ENCODE measurements around the gene SPTBN2. TPM values are rescaled to one million over a fixed set of nuclear protein-coding genes. Genes with fewer than 3 reads are reported as not detected.

Gene SPTBN2
- total and polyA plus RNA-seq, 2 donors from 2014 or later: 64.9 to 69.8 TPM

DNA sequence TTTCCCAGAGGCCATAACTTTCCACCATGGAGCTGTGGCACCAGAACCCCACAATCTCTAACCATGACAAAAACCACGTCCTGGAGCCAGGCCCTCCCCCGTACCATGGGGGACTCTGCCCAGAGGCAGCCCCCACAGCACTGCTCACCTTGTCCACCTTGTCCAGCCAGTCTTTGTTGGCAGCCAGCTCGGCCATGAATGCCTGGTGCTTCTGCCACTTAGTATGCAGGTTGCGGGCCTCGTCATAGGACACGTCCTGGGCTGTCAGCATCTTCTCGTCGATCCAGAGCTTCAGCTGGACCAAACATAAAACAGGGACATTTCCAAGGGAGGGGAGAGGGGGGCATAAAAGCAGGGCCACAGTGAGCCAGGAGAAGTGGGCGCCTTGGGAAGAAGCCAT, 30.5 kb downstream of the SPTBN2 start:
- H3K27me3 ChIP-seq (ENCODE audit: control insufficient read depth, insufficient read depth, low read length): no peaks in the 10 kb centered on the region
- no peak overlapping the region for H3K4me3 ChIP-seq (ENCODE audit: low read length in 3 of 3)
- FAIRE-seq (no peak), DNase-seq (no peak)
- intact Hi-C loops (cut with DNase I): no loop called here
- peaks cover 0 to 12% (median 7%) of the 10 kb centered on the region in 3 donors for H3K36me3 ChIP-seq (ENCODE audit: control insufficient read depth in 2 of 3, insufficient read depth in 3 of 3, low read length in 3 of 3)
- H3K27ac ChIP-seq (ENCODE audit: low read depth in 2 of 2, low read length in 2 of 2): no peak overlapping the region
- TF ChIP-seq, protein P1, sequence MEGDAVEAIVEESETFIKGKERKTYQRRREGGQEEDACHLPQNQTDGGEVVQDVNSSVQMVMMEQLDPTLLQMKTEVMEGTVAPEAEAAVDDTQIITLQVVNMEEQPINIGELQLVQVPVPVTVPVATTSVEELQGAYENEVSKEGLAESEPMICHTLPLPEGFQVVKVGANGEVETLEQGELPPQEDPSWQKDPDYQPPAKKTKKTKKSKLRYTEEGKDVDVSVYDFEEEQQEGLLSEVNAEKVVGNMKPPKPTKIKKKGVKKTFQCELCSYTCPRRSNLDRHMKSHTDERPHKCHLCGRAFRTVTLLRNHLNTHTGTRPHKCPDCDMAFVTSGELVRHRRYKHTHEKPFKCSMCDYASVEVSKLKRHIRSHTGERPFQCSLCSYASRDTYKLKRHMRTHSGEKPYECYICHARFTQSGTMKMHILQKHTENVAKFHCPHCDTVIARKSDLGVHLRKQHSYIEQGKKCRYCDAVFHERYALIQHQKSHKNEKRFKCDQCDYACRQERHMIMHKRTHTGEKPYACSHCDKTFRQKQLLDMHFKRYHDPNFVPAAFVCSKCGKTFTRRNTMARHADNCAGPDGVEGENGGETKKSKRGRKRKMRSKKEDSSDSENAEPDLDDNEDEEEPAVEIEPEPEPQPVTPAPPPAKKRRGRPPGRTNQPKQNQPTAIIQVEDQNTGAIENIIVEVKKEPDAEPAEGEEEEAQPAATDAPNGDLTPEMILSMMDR (IDR thresholded peaks at IDR 0.05; ENCODE audit: borderline replicate concordance, extremely low read depth, insufficient read depth): no peak
- H3K9ac ChIP-seq (ENCODE audit: low read length in 3 of 3): no peak overlapping the region
- no peaks in the 10 kb centered on the region for H3K4me1 ChIP-seq (ENCODE audit: control insufficient read depth in 2 of 3, insufficient read depth in 2 of 3, low read depth in 1 of 3, low read length in 3 of 3)
- no peaks in the 10 kb centered on the region for H3K9me3 ChIP-seq (ENCODE audit: control insufficient read depth in 2 of 3, insufficient read depth in 1 of 3, low read length in 3 of 3)

DNA sequence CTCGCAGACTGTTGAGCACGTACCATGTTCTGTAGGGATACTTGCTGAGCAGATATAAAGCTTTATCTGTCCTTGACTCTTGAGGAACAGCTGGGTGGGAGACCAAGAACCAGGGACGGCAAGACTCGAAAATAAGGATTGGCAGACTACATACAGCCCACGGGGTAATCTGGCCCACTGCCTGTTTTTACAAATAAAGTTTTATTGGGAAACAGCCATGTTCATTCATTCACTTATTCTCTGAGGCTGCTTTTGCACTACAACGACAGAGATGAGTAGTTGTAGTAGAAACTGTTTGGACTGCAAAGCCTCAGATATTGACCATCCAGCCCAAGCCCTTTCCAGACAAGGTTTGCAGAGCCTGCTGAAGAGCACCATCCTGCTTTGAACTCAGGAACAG, 31.0 kb downstream of the SPTBN2 start:
- DNase-seq (no peak), FAIRE-seq (no peak)
- Histone ChIP-seq H3K27me3 (ENCODE audit: control insufficient read depth, insufficient read depth, low read length) (no peaks in the 10 kb centered on the region), H3K9me3 (ENCODE audit: control insufficient read depth in 2 of 3, insufficient read depth in 1 of 3, low read length in 3 of 3) (no peaks in the 10 kb centered on the region), H3K27ac (ENCODE audit: low read depth in 2 of 2, low read length in 2 of 2) (no peak overlapping the region), H3K4me1 (ENCODE audit: control insufficient read depth in 2 of 3, insufficient read depth in 2 of 3, low read depth in 1 of 3, low read length in 3 of 3) (no peaks in the 10 kb centered on the region), H3K36me3 (ENCODE audit: control insufficient read depth in 2 of 3, insufficient read depth in 3 of 3, low read length in 3 of 3) (peaks cover 0 to 12% (median 7%) of the 10 kb centered on the region in 3 donors), H3K9ac (ENCODE audit: low read length in 3 of 3) (no peak overlapping the region), H3K4me3 (ENCODE audit: low read length in 3 of 3) (no peak overlapping the region)
- TF ChIP-seq, protein P1 (IDR thresholded peaks at IDR 0.05; ENCODE audit: borderline replicate concordance, extremely low read depth, insufficient read depth): no peak
- intact Hi-C loops (cut with DNase I): no loop called here

DNA sequence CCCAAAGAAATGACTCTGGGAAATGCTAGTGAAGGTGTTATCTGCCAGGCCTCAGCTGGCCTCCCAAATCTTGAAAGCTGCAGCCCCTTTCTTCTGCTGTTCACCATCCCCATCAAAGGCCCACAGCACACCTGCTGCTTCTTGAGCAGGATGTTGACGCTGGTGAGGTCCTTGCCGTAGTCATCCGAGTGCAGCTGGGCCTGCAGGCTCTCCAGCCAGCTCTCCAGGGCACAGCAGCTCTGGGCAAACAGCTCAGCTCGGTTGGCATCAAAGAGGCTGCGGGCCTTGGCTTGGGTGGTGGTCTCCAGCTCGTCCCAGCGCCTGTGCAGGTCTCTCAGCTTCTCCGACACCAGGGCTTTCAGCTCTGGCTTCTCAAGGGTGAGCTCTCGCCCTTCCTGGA, 32.9 kb downstream of the SPTBN2 start:
- intact Hi-C loops (cut with DNase I): no loop called here
- Histone ChIP-seq H3K9me3 (ENCODE audit: control insufficient read depth in 2 of 3, insufficient read depth in 1 of 3, low read length in 3 of 3) (no peaks in the 10 kb centered on the region), H3K36me3 (ENCODE audit: control insufficient read depth in 2 of 3, insufficient read depth in 3 of 3, low read length in 3 of 3) (peaks cover 0 to 12% (median 7%) of the 10 kb centered on the region in 3 donors), H3K9ac (ENCODE audit: low read length in 3 of 3) (no peak overlapping the region), H3K4me3 (ENCODE audit: low read length in 3 of 3) (no peak overlapping the region), H3K27ac (ENCODE audit: low read depth in 2 of 2, low read length in 2 of 2) (no peak overlapping the region), H3K27me3 (ENCODE audit: control insufficient read depth, insufficient read depth, low read length) (no peaks in the 10 kb centered on the region), H3K4me1 (ENCODE audit: control insufficient read depth in 2 of 3, insufficient read depth in 2 of 3, low read depth in 1 of 3, low read length in 3 of 3) (no peaks in the 10 kb centered on the region)
- TF ChIP-seq, protein P1 (IDR thresholded peaks at IDR 0.05; ENCODE audit: borderline replicate concordance, extremely low read depth, insufficient read depth): no peak
- no peak for FAIRE-seq
- DNase-seq: peak in 1 of 5 donors; percentile 27

DNA sequence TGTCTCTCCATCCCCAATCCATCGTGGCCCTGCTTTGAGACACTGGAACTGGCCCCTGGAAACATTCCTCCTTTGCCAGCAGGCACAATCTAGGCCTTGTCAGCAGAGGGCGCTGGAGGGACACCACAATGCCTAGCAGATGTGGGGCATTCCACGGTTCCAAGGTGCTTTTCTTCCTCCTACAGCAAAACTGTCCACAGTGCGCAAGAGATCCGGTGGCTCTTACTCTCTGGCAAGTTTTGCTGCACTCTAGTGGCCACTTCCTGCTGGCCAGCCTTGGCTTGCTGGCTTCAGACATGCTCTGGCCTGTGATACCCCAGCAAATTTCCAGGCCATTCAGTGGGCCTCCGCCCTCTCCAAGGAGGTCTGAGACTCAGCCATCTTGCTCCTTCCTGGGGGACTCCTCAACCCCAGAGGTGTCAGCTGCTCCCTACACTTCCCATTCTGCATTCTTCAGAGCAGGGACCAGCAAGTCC, 34.2 kb downstream of the SPTBN2 start:
- DNase-seq (peak; percentile 91 to 96 (median 94)), FAIRE-seq (peak; percentile 53)
- intact Hi-C loops (cut with DNase I): loop anchor here (5.0 kb wide), 1 partner anchor 138 kb away; no protein-coding TSS in a partner anchor
- Histone ChIP-seq H3K36me3 (ENCODE audit: control insufficient read depth in 2 of 3, insufficient read depth in 3 of 3, low read length in 3 of 3) (peaks cover 0 to 16% (median 11%) of the 10 kb centered on the region in 3 donors), H3K27ac (ENCODE audit: low read depth in 2 of 2, low read length in 2 of 2) (no peak overlapping the region), H3K27me3 (ENCODE audit: control insufficient read depth, insufficient read depth, low read length) (no peaks in the 10 kb centered on the region), H3K9ac (ENCODE audit: low read length in 3 of 3) (peak overlapping the region in 1 of 3 donors; percentile 36), H3K4me1 (ENCODE audit: control insufficient read depth in 2 of 3, insufficient read depth in 2 of 3, low read depth in 1 of 3, low read length in 3 of 3) (no peaks in the 10 kb centered on the region), H3K9me3 (ENCODE audit: control insufficient read depth in 2 of 3, insufficient read depth in 1 of 3, low read length in 3 of 3) (no peaks in the 10 kb centered on the region), H3K4me3 (ENCODE audit: low read length in 3 of 3) (no peak overlapping the region)
- TF ChIP-seq, protein P1 (IDR thresholded peaks at IDR 0.05; ENCODE audit: borderline replicate concordance, extremely low read depth, insufficient read depth): peak; percentile 94
